A673 (cell line): Measurements from ENCODE around the gene RAB25. TPM values are rescaled to one million over a fixed set of nuclear protein-coding genes. Genes with fewer than 3 reads are reported as not detected.
A peak's percentile ranks its signal among the peaks of the same experiment; 100 is the strongest.
"Not testable (repeated sequence)": the region's sequence is repeated elsewhere in the genome, so short reads cannot be mapped to it uniquely, and the experiment has no call there.

Source experiments
- BruUV-seq: library from RNA; stranded (reverse); fragments of 400-500 nt; replicated peaks from 2 replicates; lab custom pipeline; 2021; lab: Mats Ljungman, UMichigan
- CTCF ChIA-PET: fragments of 300-600 bp; sonication (Branson Sonifier 250); formaldehyde crosslinking; loops from one replicate; lab custom pipeline; 2022; ENCODE audit warnings: antibody characterized with exemption; lab: Charles Lee
- POLR2A ChIA-PET: fragments of 300-600 bp; sonication (Branson Sonifier 250); formaldehyde crosslinking; loops from one replicate; lab custom pipeline; 2022; ENCODE audit warnings: antibody characterized with exemption; ENCODE audit not compliant: low non-redundant PET; lab: Charles Lee
- DNase-seq: peaks from one replicate; pipeline ENCODE4 v3.0.0-alpha.2; 2015; ENCODE audit warnings: low spot score
- H3K27ac ChIP-seq: fragments of 200-600 bp; sonication (generic); 2 replicates; pipeline ENCODE4 v1.5.1; 2016; ENCODE audit warnings: mixed run types, low read depth, mild to moderate bottlenecking, mixed read lengths, antibody characterized with exemption, low read length; ENCODE audit not compliant: poor library complexity, severe bottlenecking
- H3K27me3 ChIP-seq: fragments of 200-600 bp; sonication (generic); replicated peaks from 2 replicates; pipeline ENCODE4 v1.6.1; 2017; ENCODE audit warnings: mixed run types, low read depth, mild to moderate bottlenecking, mixed read lengths, antibody characterized with exemption, low read length; ENCODE audit not compliant: insufficient read depth, poor library complexity
- H3K36me3 ChIP-seq: fragments of 200-600 bp; sonication (generic); 2 replicates; pipeline ENCODE4 v1.6.1; 2016; ENCODE audit warnings: mixed run types, mild to moderate bottlenecking, mixed read lengths, antibody characterized with exemption, low read length; ENCODE audit not compliant: insufficient read depth, poor library complexity, severe bottlenecking
- H3K4me1 ChIP-seq: fragments of 200-600 bp; sonication (generic); 2 replicates; pipeline ENCODE4 v1.6.1; 2017; ENCODE audit warnings: mixed run types, mild to moderate bottlenecking, mixed read lengths, antibody characterized with exemption, low read length; ENCODE audit not compliant: insufficient read depth, poor library complexity, severe bottlenecking
- H3K4me3 ChIP-seq: fragments of 200-600 bp; sonication (generic); 2 replicates; pipeline ENCODE4 v1.5.1; 2016; ENCODE audit warnings: low read depth, mixed run types, mild to moderate bottlenecking, mixed read lengths, low read length; ENCODE audit not compliant: poor library complexity, severe bottlenecking
- H3K9me3 ChIP-seq: fragments of 200-600 bp; sonication (generic); 2 replicates; pipeline ENCODE4 v1.6.1; 2016; ENCODE audit warnings: mixed run types, low read depth, mild to moderate bottlenecking, mixed read lengths, antibody characterized with exemption, low read length; ENCODE audit not compliant: poor library complexity, severe bottlenecking
- CTCF ChIP-seq: fragments of 300-800, 200-600 bp; sonication (generic); conservative IDR thresholded peaks from 2 replicates; pipeline ENCODE4 v1.5.1; 2017; ENCODE audit warnings: low read depth, mild to moderate bottlenecking, antibody characterized with exemption, low read length, moderate library complexity, mixed read lengths
- EZH2 ChIP-seq: fragments of 200-600 bp; sonication (generic); IDR thresholded peaks from 2 replicates; pipeline ENCODE4 v1.6.1; 2017; ENCODE audit warnings: borderline replicate concordance, low read depth, mild to moderate bottlenecking, mixed read lengths, antibody characterized with exemption, low read length; ENCODE audit not compliant: poor library complexity, severe bottlenecking
- intact Hi-C: fragments of 100-400 bp; cut with micrococcal nuclease; formaldehyde crosslinking; loops from one replicate; pipeline ENCODE4 v1.10.0; 2022; ENCODE audit not compliant: unreplicated experiment
- total RNA-seq: library from RNA; stranded (reverse); gene quantifications from 2 replicates; pipeline ENCODE4 v1.2.3, GENCODE V29; 2021

Gene RAB25
- total RNA-seq, 1 experiment from 2014 or later = 0.47 TPM

- Histone ChIP-seq H3K27ac (no peak overlapping the region), H3K9me3 (no peaks in the 10 kb centered on the region), H3K4me1 (peaks cover 27% of the 10 kb centered on the region), H3K27me3 (no peaks in the 10 kb centered on the region), H3K4me3 (no peak overlapping the region), H3K36me3 (peaks cover 5% of the 10 kb centered on the region)
- POLR2A ChIA-PET = no interaction called here
- DNase-seq = no peak
- BruUV-seq = no TSS peak
- no peak for TF ChIP-seq EZH2
- no peak for TF ChIP-seq CTCF
- CTCF ChIA-PET = no interaction called here
- intact Hi-C loops = loop anchor here (5.0 kb wide), 1 partner anchor 132 kb away; no protein-coding TSS in a partner anchor
These were observed 8.8 kb downstream of the RAB25 start for GRCh38 chr1:156069490-156070455.

GRCh38 chr1:156070548-156070947 lies 9.6 kb downstream of the RAB25 start:
- peaks cover 8% of the 10 kb centered on the region for H3K36me3 ChIP-seq
- no peak overlapping the region for H3K4me3 ChIP-seq
- H3K27ac ChIP-seq = no peak overlapping the region
- H3K9me3 ChIP-seq = no peaks in the 10 kb centered on the region
- no TSS peak for BruUV-seq
- intact Hi-C loops = no loop called here
- CTCF ChIA-PET = no interaction called here
- POLR2A ChIA-PET = no interaction called here
- TF ChIP-seq CTCF = no peak
- TF ChIP-seq EZH2 = no peak
- H3K27me3 ChIP-seq = no peaks in the 10 kb centered on the region
- DNase-seq = no peak
- peaks cover 35% of the 10 kb centered on the region for H3K4me1 ChIP-seq

- H3K9me3 ChIP-seq, intact Hi-C loops, H3K27me3 ChIP-seq, H3K4me3 ChIP-seq, BruUV-seq, DNase-seq, CTCF ChIA-PET: not testable (repeated sequence)
- POLR2A ChIA-PET = interaction anchor here (0.6 kb wide), 1 partner anchor 140 kb away, joined by 4 read pairs; no protein-coding TSS in a partner anchor
- Histone ChIP-seq H3K4me1 (peaks cover 43% of the 10 kb centered on the region), H3K27ac (peak overlapping the region; percentile 40), H3K36me3 (peaks cover 16% of the 10 kb centered on the region)
These were observed 10.4 kb downstream of the RAB25 start for GRCh38 chr1:156071332-156071816.
